HG02642 (cell line): ENCODE results near the gene CCS.
"Not testable (repeated sequence)": the region's sequence is repeated elsewhere in the genome, so short reads cannot be mapped to it uniquely, and the experiment has no call there.

Source experiments
- ATAC-seq: cut with Tn5 transposase; IDR thresholded peaks from one replicate; pipeline ENCODE4 v1.9.1; 2021; ENCODE audit warnings: mild to moderate bottlenecking; ENCODE audit not compliant: unreplicated experiment, poor library complexity

Gene CCS

GRCh38 chr11:66561178-66561974 lies 31.6 kb upstream of the CCS start:
- ATAC-seq = no peak

- no peak for ATAC-seq
Observed at GRCh38 chr11:66561975-66562248, 31.1 kb upstream of the CCS start.

GRCh38 chr11:66562275-66562674 lies 30.7 kb upstream of the CCS start:
- no peak for ATAC-seq

GRCh38 chr11:66562907-66563583 lies 29.9 kb upstream of the CCS start:
- no peak for ATAC-seq

GRCh38 chr11:66563832-66564231 lies 29.2 kb upstream of the CCS start:
- ATAC-seq = no peak

GRCh38 chr11:66564538-66564937 lies 28.4 kb upstream of the CCS start:
- ATAC-seq = no peak

GRCh38 chr11:66564984-66565383 lies 28.0 kb upstream of the CCS start:
- no peak for ATAC-seq

GRCh38 chr11:66566221-66566620 lies 26.8 kb upstream of the CCS start:
- ATAC-seq = no peak

GRCh38 chr11:66567787-66568123 lies 25.2 kb upstream of the CCS start:
- ATAC-seq = no peak

GRCh38 chr11:66568124-66568916 lies 24.7 kb upstream of the CCS start, which contains the start of gene CTSF:
CTSF (minus strand) TSS chr11:66568606; CDS start chr11:66568486, 120 bp downstream.
- no peak for ATAC-seq

GRCh38 chr11:66569076-66569475 lies 23.9 kb upstream of the CCS start:
- ATAC-seq = no peak

GRCh38 chr11:66570079-66570849 lies 22.7 kb upstream of the CCS start:
- ATAC-seq = no peak

GRCh38 chr11:66570850-66571180 lies 22.2 kb upstream of the CCS start:
- no peak for ATAC-seq

- no peak for ATAC-seq
Observed at GRCh38 chr11:66579017-66579606, 13.9 kb upstream of the CCS start.

- ATAC-seq = no peak
Observed at GRCh38 chr11:66580803-66581202, 12.2 kb upstream of the CCS start.

- ATAC-seq = no peak
Observed at GRCh38 chr11:66581261-66581660, 11.7 kb upstream of the CCS start.

- not testable (repeated sequence) for ATAC-seq
Observed at GRCh38 chr11:66582565-66583147, 10.3 kb upstream of the CCS start.

GRCh38 chr11:66585447-66585846 lies 7.5 kb upstream of the CCS start:
- ATAC-seq = not testable (repeated sequence)

GRCh38 chr11:66586136-66586535 lies 6.8 kb upstream of the CCS start:
- no peak for ATAC-seq

GRCh38 chr11:66589315-66589714 lies 3.7 kb upstream of the CCS start:
- ATAC-seq = not testable (repeated sequence)
